HepG2 (cell line): ENCODE measurements around the gene SSPN. TPM values are rescaled to one million over a fixed set of nuclear protein-coding genes. Genes with fewer than 3 reads are reported as not detected.

ENCODE experiments used
- ATF4 ChIP-seq, 2 experiments: fragments of 450-650 bp in 1 of 2; sonication (generic) in 1 of 2; formaldehyde crosslinking; IDR thresholded peaks; 2 replicates each; pipeline versions ENCODE4 v1.5.0 to v1.8.0; 2020 to 2022; ENCODE audit warnings: mild to moderate bottlenecking in 1 of 2, missing genetic modification reagents in 1 of 2
- KIAA2018 ChIP-seq: sonication (generic); formaldehyde crosslinking; IDR thresholded peaks from 2 replicates; pipeline ENCODE4 v1.5.0; 2020; ENCODE audit warnings: mild to moderate bottlenecking, missing genetic modification reagents, borderline replicate concordance
- ZNF549 ChIP-seq: sonication (generic); formaldehyde crosslinking; IDR thresholded peaks from 2 replicates; pipeline ENCODE4 v1.5.0; 2020; ENCODE audit warnings: missing genetic modification reagents
- ZNF704 ChIP-seq: sonication (generic); formaldehyde crosslinking; IDR thresholded peaks from 2 replicates; pipeline ENCODE4 v1.8.1; 2023; ENCODE audit warnings: mild to moderate bottlenecking, inconsistent platforms, moderate library complexity, missing genetic modification reagents, borderline replicate concordance
- polyA plus RNA-seq, 8 experiments: library from polyadenylated mRNA; depleted of rRNA in 3 of 8; stranded (reverse) in 7 of 8; unstranded in 1 of 8; fragments of >200 nt; fragmentation: Illumina TruSeq in 4 of 8; extraction: Trizol in 4 of 8; gene quantifications; 2 replicates each; pipeline versions ENCODE4 v1.2.1 to v1.2.3, GENCODE V29; 2011 to 2016; ENCODE audit warnings: low read depth in 4 of 8, missing spikeins in 1 of 8, mixed read lengths in 1 of 8; ENCODE audit not compliant: insufficient read depth in 1 of 8
- total RNA-seq, 5 experiments: library from RNA; depleted of rRNA; stranded (reverse); fragments of >200 nt; fragmentation: Illumina TruSeq; extraction: Trizol; gene quantifications; 2 replicates each; pipeline ENCODE4 v1.2.3, GENCODE V29; 2016; ENCODE audit warnings: low read depth in 1 of 5

Gene SSPN
- total and polyA plus RNA-seq, 2 of the 13 experiments (the other 11 are each of a cell fraction or from before 2014, with no cell fraction given): not detected

GRCh38 chr12:26242683-26243082, 47.3 kb downstream of the SSPN start (continued):
- TF ChIP-seq ZNF704 (CRISPR knock-in tag): no peak
- TF ChIP-seq ATF4 (CRISPR knock-in tag; IDR thresholded peaks at IDR 0.05): no peak
- TF ChIP-seq KIAA2018 (CRISPR knock-in tag): no peak
- TF ChIP-seq ZNF549 (CRISPR knock-in tag): no peak
- TF ChIP-seq, all 625 proteins: peak for 0
